ENCODE results near the gene SERPINI1. TPM values are rescaled to one million over a fixed set of nuclear protein-coding genes. Genes with fewer than 3 reads are reported as not detected.
"Not testable (repeated sequence)": the region's sequence is repeated elsewhere in the genome, so short reads cannot be mapped to it uniquely, and the experiment has no call there.

SERPINI1 gene
- total and polyA plus RNA-seq, 7 experiments from 2014 or later = 1.3 to 6.8 (median 3.6) TPM

DNA sequence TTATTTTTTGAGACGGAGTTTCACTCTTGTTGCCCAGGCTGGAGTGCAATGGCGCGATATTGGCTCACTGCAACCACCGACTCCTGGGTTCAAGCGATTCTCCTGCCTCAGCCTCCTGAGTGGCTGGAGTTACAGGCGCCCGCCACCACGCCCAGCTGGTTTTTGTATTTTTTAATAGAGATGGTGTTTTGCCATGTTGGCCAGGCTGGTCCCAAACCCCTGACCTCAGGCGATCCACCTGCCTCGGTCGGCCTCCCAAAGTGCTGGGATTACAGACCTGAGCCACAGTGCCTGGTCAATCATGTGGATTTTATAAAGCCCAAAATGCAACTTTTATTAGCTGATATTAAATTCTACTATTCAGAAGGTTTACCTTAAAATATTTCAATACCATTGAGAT, 92.1 kb downstream of the SERPINI1 start:
- H3K9me3 ChIP-seq (ENCODE audit: control insufficient read depth in 2 of 3, low read length in 3 of 3); DNase-seq; H3K4me3 Mint-ChIP-seq; H3K4me1 Mint-ChIP-seq; H3K27ac Mint-ChIP-seq; H3K27me3 ChIP-seq (ENCODE audit: control insufficient read depth in 2 of 2, insufficient read depth in 2 of 2, low read length in 2 of 2); H3K27ac ChIP-seq (ENCODE audit: low read depth, low read length); H3K4me1 ChIP-seq (ENCODE audit: control insufficient read depth in 2 of 2, insufficient read depth in 2 of 2, low read length in 2 of 2); ATAC-seq; H3K4me3 ChIP-seq (ENCODE audit: low read length); H3K36me3 Mint-ChIP-seq; CTCF ChIA-PET; intact Hi-C loops (cut with micrococcal nuclease); H3K9me3 Mint-ChIP-seq; H3K36me3 ChIP-seq (ENCODE audit: control insufficient read depth in 2 of 3, insufficient read depth in 3 of 3, low read length in 3 of 3); POLR2A ChIA-PET; H3K27me3 Mint-ChIP-seq: not testable (repeated sequence)

DNA sequence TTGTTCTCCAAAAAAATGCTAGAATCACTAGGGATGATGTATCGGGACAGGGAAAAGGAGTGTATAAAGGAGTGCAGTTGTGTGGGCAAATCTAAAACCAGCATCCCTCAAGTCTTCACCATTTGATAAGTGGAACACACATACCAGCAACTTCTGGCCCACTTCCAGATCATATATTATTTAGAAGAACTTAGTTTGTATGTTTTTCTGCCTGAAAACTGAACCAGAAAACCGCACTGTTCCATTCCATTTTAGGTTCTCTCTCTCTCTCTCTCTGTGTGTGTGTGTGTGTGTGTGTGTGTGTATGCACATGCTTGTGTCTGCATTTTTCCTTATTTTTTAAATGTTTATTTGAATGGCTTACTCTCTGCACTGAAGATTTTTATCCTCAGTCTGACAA, 93.5 kb downstream of the SERPINI1 start:
- Mint-ChIP-seq H3K9me3 (no peaks in the 10 kb centered on the region), H3K27ac (no peak overlapping the region), H3K36me3 (no peaks in the 10 kb centered on the region), H3K4me1 (no peaks in the 10 kb centered on the region), H3K4me3 (no peak overlapping the region), H3K27me3 (peaks cover 0 to 12% (median 0%) of the 10 kb centered on the region in 5 donors)
- intact Hi-C loops (cut with micrococcal nuclease) = no loop called here
- Histone ChIP-seq H3K27me3 (ENCODE audit: control insufficient read depth in 2 of 2, insufficient read depth in 2 of 2, low read length in 2 of 2) (no peaks in the 10 kb centered on the region), H3K27ac (ENCODE audit: low read depth, low read length) (no peak overlapping the region), H3K4me3 (ENCODE audit: low read length) (no peak overlapping the region), H3K9me3 (ENCODE audit: control insufficient read depth in 2 of 3, low read length in 3 of 3) (no peaks in the 10 kb centered on the region), H3K4me1 (ENCODE audit: control insufficient read depth in 2 of 2, insufficient read depth in 2 of 2, low read length in 2 of 2) (no peaks in the 10 kb centered on the region), H3K36me3 (ENCODE audit: control insufficient read depth in 2 of 3, insufficient read depth in 3 of 3, low read length in 3 of 3) (no peaks in the 10 kb centered on the region)
- ChIA-PET POLR2A (no interaction called here), CTCF (interaction anchor here (0.6 kb wide), 1 partner anchor 49 kb away, joined by 7 read pairs; no protein-coding TSS in a partner anchor)
- ATAC-seq (no peak), DNase-seq (no peak)

- H3K27ac ChIP-seq (ENCODE audit: low read depth, low read length) = no peak overlapping the region
- H3K9me3 Mint-ChIP-seq = no peaks in the 10 kb centered on the region
- no peak for DNase-seq
- intact Hi-C loops (cut with micrococcal nuclease) = no loop called here
- H3K4me1 Mint-ChIP-seq = no peaks in the 10 kb centered on the region
- H3K36me3 ChIP-seq (ENCODE audit: control insufficient read depth in 2 of 3, insufficient read depth in 3 of 3, low read length in 3 of 3) = no peaks in the 10 kb centered on the region
- no peaks in the 10 kb centered on the region for H3K36me3 Mint-ChIP-seq
- POLR2A ChIA-PET = no interaction called here
- H3K4me3 ChIP-seq (ENCODE audit: low read length) = no peak overlapping the region
- H3K4me3 Mint-ChIP-seq = no peak overlapping the region
- ATAC-seq = no peak
- H3K27ac Mint-ChIP-seq = no peak overlapping the region
- H3K9me3 ChIP-seq (ENCODE audit: control insufficient read depth in 2 of 3, low read length in 3 of 3) = no peaks in the 10 kb centered on the region
- no peaks in the 10 kb centered on the region for H3K27me3 ChIP-seq (ENCODE audit: control insufficient read depth in 2 of 2, insufficient read depth in 2 of 2, low read length in 2 of 2)
- H3K4me1 ChIP-seq (ENCODE audit: control insufficient read depth in 2 of 2, insufficient read depth in 2 of 2, low read length in 2 of 2) = no peaks in the 10 kb centered on the region
- CTCF ChIA-PET = no interaction called here
- peaks cover 0 to 12% (median 0%) of the 10 kb centered on the region in 5 donors for H3K27me3 Mint-ChIP-seq
Observed at GRCh38 chr3:167830007-167830406, 94.5 kb downstream of the SERPINI1 start.

- Mint-ChIP-seq H3K27ac (no peak overlapping the region), H3K4me3 (no peak overlapping the region), H3K9me3 (no peaks in the 10 kb centered on the region), H3K27me3 (peaks cover 0 to 12% (median 4%) of the 10 kb centered on the region in 5 donors), H3K4me1 (no peaks in the 10 kb centered on the region), H3K36me3 (no peaks in the 10 kb centered on the region)
- ATAC-seq = no peak
- intact Hi-C loops (cut with micrococcal nuclease) = no loop called here
- DNase-seq = no peak
- no peaks in the 10 kb centered on the region for H3K27me3 ChIP-seq (ENCODE audit: control insufficient read depth in 2 of 2, insufficient read depth in 2 of 2, low read length in 2 of 2)
- H3K4me1 ChIP-seq (ENCODE audit: control insufficient read depth in 2 of 2, insufficient read depth in 2 of 2, low read length in 2 of 2) = no peaks in the 10 kb centered on the region
- POLR2A ChIA-PET = no interaction called here
- H3K9me3 ChIP-seq (ENCODE audit: control insufficient read depth in 2 of 3, low read length in 3 of 3) = no peaks in the 10 kb centered on the region
- no peaks in the 10 kb centered on the region for H3K36me3 ChIP-seq (ENCODE audit: control insufficient read depth in 2 of 3, insufficient read depth in 3 of 3, low read length in 3 of 3)
- no peak overlapping the region for H3K4me3 ChIP-seq (ENCODE audit: low read length)
- no peak overlapping the region for H3K27ac ChIP-seq (ENCODE audit: low read depth, low read length)
- CTCF ChIA-PET = no interaction called here
Observed at GRCh38 chr3:167835359-167835758, 99.8 kb downstream of the SERPINI1 start.

- no peaks in the 10 kb centered on the region for H3K27me3 ChIP-seq (ENCODE audit: control insufficient read depth in 2 of 2, insufficient read depth in 2 of 2, low read length in 2 of 2)
- no peaks in the 10 kb centered on the region for H3K36me3 ChIP-seq (ENCODE audit: control insufficient read depth in 2 of 3, insufficient read depth in 3 of 3, low read length in 3 of 3)
- Mint-ChIP-seq H3K9me3 (no peaks in the 10 kb centered on the region), H3K36me3 (no peaks in the 10 kb centered on the region), H3K4me3 (no peak overlapping the region), H3K27ac (no peak overlapping the region), H3K4me1 (no peaks in the 10 kb centered on the region), H3K27me3 (peaks cover 0 to 12% (median 4%) of the 10 kb centered on the region in 5 donors)
- POLR2A ChIA-PET = no interaction called here
- H3K27ac ChIP-seq (ENCODE audit: low read depth, low read length) = no peak overlapping the region
- H3K9me3 ChIP-seq (ENCODE audit: control insufficient read depth in 2 of 3, low read length in 3 of 3) = no peaks in the 10 kb centered on the region
- CTCF ChIA-PET = no interaction called here
- intact Hi-C loops (cut with micrococcal nuclease) = no loop called here
- H3K4me3 ChIP-seq (ENCODE audit: low read length) = no peak overlapping the region
- ATAC-seq = no peak
- no peak for DNase-seq
- H3K4me1 ChIP-seq (ENCODE audit: control insufficient read depth in 2 of 2, insufficient read depth in 2 of 2, low read length in 2 of 2) = no peaks in the 10 kb centered on the region
Observed at GRCh38 chr3:167835953-167836352, 100.4 kb downstream of the SERPINI1 start.

- H3K9me3 ChIP-seq (ENCODE audit: control insufficient read depth in 2 of 3, low read length in 3 of 3) = no peaks in the 10 kb centered on the region
- H3K36me3 ChIP-seq (ENCODE audit: control insufficient read depth in 2 of 3, insufficient read depth in 3 of 3, low read length in 3 of 3) = no peaks in the 10 kb centered on the region
- H3K36me3 Mint-ChIP-seq = no peaks in the 10 kb centered on the region
- H3K27me3 ChIP-seq (ENCODE audit: control insufficient read depth in 2 of 2, insufficient read depth in 2 of 2, low read length in 2 of 2) = no peaks in the 10 kb centered on the region
- H3K4me3 Mint-ChIP-seq = no peak overlapping the region
- H3K9me3 Mint-ChIP-seq = no peaks in the 10 kb centered on the region
- no peak overlapping the region for H3K27ac ChIP-seq (ENCODE audit: low read depth, low read length)
- intact Hi-C loops (cut with micrococcal nuclease) = no loop called here
- H3K4me1 ChIP-seq (ENCODE audit: control insufficient read depth in 2 of 2, insufficient read depth in 2 of 2, low read length in 2 of 2) = no peaks in the 10 kb centered on the region
- H3K27me3 Mint-ChIP-seq = peaks cover 4 to 6% (median 4%) of the 10 kb centered on the region in 5 donors
- POLR2A ChIA-PET = no interaction called here
- ATAC-seq (no peak), DNase-seq (no peak)
- CTCF ChIA-PET = no interaction called here
- no peak overlapping the region for H3K27ac Mint-ChIP-seq
- H3K4me3 ChIP-seq (ENCODE audit: low read length) = no peak overlapping the region
- H3K4me1 Mint-ChIP-seq = no peaks in the 10 kb centered on the region
Observed at GRCh38 chr3:167837466-167837865, 101.9 kb downstream of the SERPINI1 start.

GRCh38 chr3:167839460-167840134, 104.1 kb downstream of the SERPINI1 start:
- no peak overlapping the region for H3K4me3 Mint-ChIP-seq
- Histone ChIP-seq H3K4me3 (ENCODE audit: low read length) (no peak overlapping the region), H3K27ac (ENCODE audit: low read depth, low read length) (no peak overlapping the region), H3K36me3 (ENCODE audit: control insufficient read depth in 2 of 3, insufficient read depth in 3 of 3, low read length in 3 of 3) (no peaks in the 10 kb centered on the region), H3K4me1 (ENCODE audit: control insufficient read depth in 2 of 2, insufficient read depth in 2 of 2, low read length in 2 of 2) (no peaks in the 10 kb centered on the region), H3K9me3 (ENCODE audit: control insufficient read depth in 2 of 3, low read length in 3 of 3) (no peaks in the 10 kb centered on the region), H3K27me3 (ENCODE audit: control insufficient read depth in 2 of 2, insufficient read depth in 2 of 2, low read length in 2 of 2) (no peaks in the 10 kb centered on the region)
- H3K9me3 Mint-ChIP-seq = no peaks in the 10 kb centered on the region
- H3K4me1 Mint-ChIP-seq = no peaks in the 10 kb centered on the region
- DNase-seq = no peak
- CTCF ChIA-PET = no interaction called here
- POLR2A ChIA-PET = no interaction called here
- H3K36me3 Mint-ChIP-seq = no peaks in the 10 kb centered on the region
- no peak overlapping the region for H3K27ac Mint-ChIP-seq
- no peak for ATAC-seq
- intact Hi-C loops (cut with micrococcal nuclease) = no loop called here
- peaks cover 0 to 4% (median 4%) of the 10 kb centered on the region in 5 donors for H3K27me3 Mint-ChIP-seq
